HG02759 (cell line): ENCODE results near the gene SEM1.
"Not testable (repeated sequence)": the region's sequence is repeated elsewhere in the genome, so short reads cannot be mapped to it uniquely, and the experiment has no call there.

ENCODE experiments used
- ATAC-seq: cut with Tn5 transposase; IDR thresholded peaks from one replicate; pipeline ENCODE4 v1.9.1; 2021; ENCODE audit warnings: mild to moderate bottlenecking, moderate library complexity; ENCODE audit not compliant: unreplicated experiment

The SEM1 gene

DNA sequence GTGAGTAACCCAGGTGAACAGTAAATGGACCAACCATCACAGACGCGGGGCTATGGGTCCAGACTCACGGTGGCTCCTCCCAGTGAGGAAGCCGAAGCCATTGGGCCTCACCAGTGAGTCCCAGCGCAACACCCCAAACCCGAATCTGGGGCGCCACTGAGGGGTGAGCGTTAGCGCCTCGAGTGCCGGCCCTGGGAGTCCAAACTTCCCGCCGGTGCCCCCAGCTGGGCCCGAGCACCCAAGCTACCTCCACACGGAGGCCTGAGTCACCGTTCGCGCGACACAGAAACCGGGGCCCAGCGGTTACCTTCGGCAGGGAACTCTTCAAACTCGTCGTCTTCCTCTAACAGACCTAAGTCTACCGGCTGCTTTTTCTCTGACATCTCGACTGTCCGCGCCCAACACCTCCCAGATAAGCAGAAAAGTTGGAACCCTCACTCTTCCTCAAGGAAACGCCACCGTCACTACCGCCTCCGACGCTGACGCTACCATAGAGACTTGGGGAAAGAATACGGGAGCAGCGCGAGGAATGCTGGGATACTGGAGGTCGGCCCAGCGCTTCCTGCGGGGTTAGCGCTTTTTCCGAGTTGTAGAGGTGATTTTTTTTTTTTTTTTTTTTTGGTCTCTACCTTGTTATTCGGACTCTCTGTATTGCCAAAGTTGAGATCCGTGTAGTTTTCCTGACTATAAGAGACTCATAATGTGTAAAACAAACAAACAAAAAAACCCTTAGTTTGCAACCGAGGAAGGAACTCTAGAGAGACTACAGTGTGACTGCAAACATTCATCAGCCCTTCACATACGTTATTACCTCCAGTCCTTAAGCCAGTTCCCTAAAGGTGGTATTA lies at the start of gene SEM1:
Gene SEM1 (minus strand): TSS at position 466 of the 848 bp plus-strand sequence. CDS start 83 bp downstream, at position 383.
- ATAC-seq, result peak; percentile 92

DNA sequence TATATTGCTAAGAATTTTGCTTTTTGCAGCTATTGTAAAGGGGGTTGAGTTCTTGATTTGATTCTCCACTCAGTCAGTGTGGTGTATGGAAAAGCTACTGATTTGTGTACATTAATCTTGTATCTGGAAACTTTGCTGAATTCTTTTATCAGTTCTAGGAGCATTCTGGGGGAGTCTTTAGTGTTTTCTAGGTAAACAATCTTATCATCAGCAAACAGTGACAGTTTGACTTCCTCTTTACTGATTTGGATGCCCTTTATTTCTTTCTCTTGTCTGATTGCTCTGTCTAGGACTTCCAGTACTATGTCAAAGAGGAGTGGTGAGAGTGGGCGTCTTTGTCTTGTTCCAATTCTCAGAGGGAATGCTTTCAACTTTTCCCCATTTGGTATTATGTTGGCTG lies 48.2 kb upstream of the SEM1 start:
- not testable (repeated sequence) for ATAC-seq

DNA sequence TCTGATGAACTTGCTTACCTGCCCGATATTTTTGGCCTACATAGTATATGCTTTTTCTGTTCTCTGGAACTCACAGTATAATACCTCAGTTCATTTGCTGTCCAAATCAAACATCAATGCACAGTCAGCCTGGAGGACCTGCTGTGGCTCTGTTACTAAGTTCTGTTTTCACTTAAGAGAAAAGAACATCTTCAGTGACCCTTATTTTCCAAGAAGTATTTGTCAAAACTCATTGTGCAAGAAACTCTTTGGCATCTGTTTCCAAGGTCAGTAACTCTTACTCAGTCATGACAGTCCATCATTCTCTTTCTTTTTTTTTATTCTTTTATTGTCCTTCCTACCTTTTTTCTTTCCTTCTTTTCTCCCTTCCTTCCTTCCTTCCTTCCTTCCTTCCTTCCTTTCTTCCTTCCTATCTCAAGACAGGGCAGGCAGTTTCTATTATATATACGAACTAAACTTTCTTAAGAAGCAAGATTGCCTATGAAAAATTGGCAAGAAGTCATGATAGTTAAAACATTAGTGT lies 37.8 kb upstream of the SEM1 start:
- ATAC-seq, result no peak

DNA sequence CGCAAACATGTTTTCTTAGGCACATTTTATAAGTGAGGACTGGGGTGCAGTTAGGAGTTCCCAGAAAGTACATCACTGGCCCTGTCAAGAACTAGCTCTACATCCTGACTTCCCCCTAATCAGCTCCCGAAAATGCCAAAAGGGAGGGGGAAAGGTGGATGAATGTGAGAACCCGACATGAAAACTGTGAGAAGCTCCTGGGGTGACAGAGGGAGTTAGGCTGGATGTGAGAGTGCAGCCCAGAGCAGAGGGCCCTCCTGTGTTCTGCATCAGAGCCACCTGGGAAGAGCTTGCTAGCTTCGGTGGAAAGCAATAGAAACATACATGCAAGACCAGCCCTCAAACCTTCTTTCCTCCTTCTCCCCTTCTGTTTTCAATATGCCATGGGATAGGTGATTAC lies 30.5 kb upstream of the SEM1 start:
- ATAC-seq, result no peak

DNA sequence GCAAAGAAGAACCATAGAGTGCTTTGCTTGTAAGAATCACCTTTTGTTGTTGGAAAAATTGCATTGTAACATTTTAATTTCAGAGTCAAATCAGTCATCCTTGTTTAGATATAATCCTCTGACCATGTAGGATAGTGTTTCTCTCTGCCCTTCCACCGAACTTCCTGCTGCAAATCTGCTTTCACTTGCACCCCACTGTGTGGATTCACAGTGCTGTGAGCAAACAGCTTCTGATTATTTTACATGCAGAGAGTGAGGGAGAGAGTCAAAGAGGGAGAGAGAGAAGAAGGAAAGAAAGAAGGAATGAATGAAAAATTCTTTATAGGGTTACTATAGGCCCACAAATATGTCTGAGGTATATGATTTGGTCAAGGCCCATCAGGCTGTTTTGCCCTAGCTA lies 30.0 kb upstream of the SEM1 start:
- ATAC-seq, result no peak

DNA sequence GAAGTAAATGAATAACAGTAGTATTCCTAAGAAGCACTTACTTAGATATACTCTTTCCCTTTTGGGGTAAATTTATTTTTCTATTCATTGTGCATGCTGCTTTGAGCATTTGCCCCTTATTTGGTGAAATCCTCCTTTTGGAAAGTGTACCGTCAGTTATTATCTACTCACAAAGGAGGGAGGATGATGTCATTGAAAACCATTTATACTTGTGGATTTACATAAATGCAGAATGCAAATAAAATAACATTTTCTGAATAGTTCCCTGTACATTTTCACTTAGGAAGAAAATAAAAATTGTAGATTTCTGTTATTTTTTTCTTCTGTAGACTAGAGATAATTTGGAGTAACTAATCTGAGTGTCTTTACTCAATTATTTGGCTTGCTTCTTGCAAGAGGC lies 29.5 kb upstream of the SEM1 start:
- no peak for ATAC-seq

DNA sequence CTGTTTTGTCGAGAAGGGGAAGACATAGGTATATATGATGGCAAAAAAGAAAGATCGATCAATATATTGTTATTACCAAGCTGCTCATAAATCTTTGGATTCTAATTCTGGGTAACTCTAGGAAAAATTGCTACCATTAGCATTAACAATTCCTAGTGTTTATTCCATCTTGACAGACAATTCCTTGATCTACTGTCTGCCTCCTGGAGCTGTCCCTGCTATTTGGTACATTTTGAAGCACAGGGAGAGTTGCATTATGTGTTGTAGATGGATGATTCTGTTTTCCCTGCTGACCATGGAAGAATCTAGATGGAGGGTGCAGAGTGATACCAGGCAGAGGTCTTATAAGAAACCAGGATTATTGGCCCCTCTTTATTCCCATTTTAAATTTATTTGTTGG lies 29.1 kb upstream of the SEM1 start:
- no peak for ATAC-seq

DNA sequence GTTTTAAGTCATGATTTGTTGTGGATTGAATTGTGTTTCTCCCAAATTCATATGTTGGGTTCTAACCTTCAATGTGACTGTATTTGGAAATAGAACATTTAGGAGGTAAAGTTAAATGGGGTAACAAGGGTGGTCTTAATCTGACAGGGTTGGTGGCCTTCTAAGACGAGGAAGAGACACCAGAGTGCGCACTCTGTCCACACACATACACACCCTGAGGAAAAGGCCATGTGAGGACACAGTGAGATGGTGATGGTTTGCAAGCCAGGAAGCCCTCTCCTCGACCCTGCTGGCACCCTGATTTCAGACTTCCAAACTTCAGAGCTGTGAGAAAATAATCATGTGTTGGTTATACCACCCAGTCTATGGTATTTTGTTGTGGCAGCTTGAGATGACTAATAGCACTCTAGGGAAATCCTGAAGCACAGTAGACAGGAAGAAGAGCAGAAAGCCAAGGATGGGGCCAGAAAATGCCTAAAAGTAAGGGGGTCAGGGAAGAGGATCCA lies 28.0 kb upstream of the SEM1 start:
- ATAC-seq, result no peak

DNA sequence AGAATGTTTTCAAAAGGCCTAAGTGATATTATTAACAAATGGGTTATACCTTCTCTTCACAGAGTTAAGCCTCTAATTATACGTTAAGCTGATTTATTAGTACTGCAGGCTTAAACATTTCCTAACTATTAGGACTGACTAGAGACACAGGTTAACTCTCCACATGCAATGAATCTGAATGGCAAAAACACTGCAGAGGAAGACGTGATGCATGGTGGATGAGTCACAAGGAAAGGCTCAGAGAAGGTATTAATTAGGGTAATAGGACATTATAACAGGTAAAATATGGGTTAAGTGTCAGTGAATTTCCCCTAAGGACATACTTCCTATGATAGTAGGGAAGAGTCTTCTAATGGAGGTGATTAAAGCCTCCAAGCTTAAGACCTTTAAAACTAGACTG lies 24.7 kb upstream of the SEM1 start:
- ATAC-seq, result no peak

DNA sequence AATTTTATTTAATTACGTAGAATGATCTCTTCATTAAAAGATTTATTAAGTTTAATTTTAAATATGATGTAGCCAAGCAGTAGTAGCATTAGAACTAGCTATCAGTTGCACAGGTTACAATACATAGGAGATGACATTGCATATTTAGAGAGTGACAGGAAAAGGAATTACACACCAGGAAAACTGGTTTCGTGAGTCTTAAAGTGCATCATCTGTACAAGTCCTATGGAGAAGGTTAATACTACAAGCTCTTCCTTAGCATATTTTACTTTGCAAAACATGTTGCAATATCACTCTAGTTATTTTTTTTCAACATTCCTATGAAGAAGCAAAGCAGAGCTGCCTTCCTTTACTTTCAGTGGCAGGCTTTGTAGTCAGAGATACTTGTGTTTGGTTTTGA lies 20.2 kb upstream of the SEM1 start:
- ATAC-seq, result no peak

DNA sequence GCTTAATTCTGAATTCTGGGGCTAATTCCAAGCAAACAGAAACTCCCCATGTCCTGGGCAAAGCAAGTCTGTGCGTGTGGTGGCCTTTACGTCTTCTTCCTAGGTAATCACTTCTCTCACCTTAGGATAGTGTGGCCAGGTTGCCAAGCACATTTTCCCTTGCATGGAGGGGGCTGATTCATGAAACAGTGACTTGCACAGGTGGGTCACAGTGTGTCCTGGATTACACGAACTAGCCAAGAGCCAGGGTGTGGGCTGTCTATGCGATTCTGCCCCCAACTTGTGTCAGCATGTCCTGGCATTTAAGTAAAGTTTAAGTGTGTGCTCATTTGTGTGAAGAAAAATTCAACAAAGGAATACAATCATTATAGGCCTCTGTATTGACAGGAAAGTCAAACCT lies 18.5 kb upstream of the SEM1 start:
- ATAC-seq, result no peak

DNA sequence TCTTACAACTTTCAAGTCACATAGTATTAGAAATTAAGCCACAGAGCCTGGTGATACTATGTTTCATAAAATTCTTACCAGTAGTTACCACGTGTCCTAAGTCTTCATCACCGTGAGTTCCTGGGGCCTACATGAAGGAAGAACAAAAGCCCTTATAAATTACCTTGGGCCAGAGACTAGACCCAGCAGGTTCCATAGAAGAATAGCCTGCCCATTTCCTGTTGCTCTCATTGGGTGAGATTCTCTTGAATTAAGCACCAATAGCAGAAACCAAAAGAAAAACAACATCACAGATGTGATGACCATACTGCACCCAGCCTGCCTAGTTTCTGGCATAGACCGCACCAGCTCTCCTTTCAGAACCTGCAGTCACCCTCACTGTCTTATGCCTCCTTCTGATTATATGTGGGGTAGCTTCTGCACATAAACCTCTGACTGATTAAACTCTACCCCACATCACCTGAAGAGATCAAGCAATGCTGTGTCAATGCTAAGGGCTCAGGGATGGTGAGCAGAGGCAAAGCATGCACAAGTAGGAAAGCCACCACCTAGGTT lies 18.0 kb upstream of the SEM1 start:
- no peak for ATAC-seq

DNA sequence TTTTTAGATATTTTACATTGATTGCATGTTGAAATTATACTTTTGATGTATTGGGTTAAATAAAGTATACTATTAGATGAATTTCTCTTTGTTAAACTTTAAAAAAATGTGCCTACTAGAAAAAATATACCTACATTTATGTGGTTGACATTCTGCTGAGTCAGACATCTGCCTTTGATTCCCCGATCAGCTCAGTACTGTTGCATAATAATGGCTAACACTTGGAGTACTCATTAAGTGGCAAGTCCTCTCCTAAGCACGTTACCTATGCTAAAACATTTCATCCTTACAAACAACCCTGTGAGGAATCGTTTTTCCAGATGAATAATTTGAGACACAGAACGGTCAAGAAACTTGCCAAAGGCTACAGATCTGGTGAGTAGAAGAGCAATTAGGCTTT lies 14.0 kb upstream of the SEM1 start:
- no peak for ATAC-seq

DNA sequence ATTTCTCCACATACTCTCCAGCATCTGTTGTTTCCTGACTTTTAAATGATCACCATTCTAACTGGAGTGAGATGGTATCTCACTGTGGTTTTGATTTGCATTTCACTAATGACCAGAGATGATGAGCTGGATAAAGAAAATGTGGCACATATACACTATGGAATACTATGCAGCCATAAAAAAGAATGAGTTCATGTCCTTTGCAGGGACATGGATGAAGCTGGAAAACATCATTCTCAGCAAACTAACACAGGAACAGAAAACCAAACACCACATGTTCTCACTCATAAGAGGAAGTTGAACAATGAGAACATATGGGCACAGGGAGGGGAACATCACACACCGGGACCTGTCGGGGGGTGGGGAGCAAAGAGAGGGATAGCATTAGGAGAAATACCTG lies 13.3 kb upstream of the SEM1 start:
- ATAC-seq, result not testable (repeated sequence)

DNA sequence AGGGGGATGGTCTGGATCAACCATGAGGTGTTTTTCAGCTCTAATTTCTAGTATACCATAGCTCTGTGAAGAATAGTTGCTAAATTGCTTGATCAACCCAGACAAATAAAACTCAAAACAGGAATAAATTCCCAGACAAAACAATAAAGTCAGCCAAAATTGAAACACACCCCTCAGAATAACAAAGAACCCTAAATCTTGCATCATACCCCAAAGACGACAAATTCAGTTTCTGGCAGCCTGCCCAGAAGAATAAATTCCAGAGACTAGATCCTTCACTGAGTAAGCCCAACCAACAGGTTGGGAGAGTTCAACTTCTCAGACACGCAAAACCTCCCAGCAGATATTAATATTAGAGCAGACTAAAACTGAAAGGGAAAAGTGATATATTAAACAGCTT lies 11.2 kb upstream of the SEM1 start:
- ATAC-seq, result no peak

DNA sequence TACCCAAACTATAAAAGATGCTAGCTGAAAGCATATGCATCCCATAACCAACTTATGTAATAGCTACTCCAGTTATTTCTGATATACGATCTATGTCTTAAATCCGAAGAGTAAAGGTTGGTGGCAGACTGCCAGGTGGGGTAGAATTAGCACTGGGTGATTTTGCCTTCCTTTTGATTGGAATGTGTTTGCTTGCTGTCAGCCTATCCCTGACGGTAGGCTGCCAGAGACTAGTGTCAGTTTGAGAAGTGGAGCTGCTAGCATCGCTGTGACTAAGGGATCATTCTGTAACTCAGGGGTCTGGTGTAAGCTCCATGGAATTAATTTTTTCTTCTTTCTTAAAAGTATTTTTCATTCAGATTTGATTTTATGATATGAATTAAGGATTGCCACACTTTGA lies 9.5 kb upstream of the SEM1 start:
- ATAC-seq, result no peak

DNA sequence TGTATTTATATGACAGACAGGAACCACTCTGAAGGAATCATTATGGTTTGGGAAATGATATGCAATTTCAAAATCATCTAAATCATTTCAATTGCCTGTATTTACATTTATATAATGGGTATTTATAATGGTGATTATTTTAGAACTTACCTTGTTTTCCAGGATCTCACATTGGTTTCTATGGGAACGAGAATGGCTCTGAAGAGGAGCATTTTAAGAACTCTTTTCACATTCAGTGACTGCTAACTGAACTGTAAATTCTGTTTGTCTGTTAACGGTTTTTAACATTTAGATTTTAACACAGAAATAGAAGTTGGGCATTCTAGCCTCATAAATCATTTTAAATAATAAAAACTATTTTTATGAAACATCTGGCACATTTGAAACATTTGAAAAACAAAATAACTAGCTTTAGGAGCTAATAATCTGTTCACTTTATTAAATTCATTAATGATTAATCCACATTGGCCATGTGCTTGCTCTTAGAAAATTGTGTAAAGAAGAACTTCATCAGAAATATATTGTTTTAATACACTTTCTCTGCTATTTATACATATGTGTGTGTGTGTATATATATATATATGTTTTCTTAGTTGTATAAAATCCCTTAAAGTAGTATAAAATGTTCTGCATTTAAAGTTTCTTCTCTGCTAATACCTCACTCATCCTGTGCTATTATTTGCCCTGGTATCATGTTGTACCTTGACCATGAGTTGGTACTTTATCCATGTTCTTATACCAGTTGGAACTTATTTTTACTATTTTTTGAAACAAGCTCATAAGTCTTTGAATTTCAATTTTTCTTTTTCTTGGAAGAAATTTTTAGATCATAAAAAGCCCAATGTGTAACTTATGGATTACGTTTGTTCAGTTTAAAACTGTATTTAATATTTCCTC lies 8.7 kb upstream of the SEM1 start:
- no peak for ATAC-seq

DNA sequence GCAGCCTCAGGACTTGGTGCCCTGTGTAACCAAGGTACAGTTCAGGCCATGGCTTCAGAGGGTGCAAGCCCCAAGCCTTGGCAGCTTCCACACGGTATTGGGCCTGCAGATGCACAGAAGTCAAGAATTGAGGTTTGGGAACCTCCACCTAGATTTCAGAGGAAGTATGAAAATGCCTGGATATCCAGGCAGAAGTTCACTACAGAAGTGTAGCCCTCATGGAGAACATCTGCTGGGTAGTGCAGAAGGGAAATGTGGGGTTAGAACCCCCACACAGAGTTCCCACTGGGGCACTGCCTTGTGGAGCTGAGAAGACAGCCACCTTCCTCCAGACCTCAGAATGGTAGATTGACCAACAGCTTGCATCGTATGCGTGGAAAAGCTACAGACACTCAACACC lies 3.4 kb upstream of the SEM1 start:
- ATAC-seq, result no peak

DNA sequence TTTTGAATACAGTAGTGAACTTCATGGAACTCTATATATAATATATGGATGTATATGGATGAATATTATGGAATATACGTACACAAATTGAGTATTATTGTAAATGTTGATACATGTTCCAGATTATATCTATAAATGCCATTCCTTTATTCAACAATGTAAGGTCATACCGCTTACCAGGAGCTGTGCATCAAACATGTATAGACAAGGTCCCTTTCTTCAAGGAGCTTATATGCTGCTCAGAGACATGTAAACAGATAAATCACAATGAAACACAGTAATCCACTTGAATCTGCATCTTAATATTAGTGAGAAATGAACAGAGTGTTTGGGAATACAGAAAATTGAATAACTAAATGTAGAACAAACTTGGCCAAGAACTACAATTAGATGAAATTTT lies 898 bp upstream of the SEM1 start:
- no peak for ATAC-seq

DNA sequence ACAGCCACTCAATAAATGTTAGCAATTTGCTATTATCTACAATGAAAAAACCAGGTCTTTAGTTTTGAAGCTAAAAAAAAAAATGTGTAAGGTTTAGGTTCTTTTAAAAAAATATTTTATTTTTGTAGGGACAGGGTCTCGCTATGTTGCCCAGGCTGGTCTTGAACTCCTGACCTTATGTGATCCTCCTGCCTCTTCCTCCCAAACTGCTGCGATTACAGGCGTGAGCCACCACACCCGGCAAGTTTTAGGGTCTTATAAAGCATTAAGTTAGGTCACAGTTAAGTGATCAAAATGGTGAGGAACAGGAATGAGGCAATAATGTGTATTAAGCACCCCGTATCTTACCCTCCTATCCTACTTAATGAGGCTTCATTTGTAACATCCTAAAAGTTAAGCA lies 774 bp downstream of the SEM1 start:
- peak; percentile 1 for ATAC-seq
